ENCODE data around the gene PTPN1.
"Not testable (repeated sequence)": the region's sequence is repeated elsewhere in the genome, so short reads cannot be mapped to it uniquely, and the experiment has no call there.

The PTPN1 gene

DNA sequence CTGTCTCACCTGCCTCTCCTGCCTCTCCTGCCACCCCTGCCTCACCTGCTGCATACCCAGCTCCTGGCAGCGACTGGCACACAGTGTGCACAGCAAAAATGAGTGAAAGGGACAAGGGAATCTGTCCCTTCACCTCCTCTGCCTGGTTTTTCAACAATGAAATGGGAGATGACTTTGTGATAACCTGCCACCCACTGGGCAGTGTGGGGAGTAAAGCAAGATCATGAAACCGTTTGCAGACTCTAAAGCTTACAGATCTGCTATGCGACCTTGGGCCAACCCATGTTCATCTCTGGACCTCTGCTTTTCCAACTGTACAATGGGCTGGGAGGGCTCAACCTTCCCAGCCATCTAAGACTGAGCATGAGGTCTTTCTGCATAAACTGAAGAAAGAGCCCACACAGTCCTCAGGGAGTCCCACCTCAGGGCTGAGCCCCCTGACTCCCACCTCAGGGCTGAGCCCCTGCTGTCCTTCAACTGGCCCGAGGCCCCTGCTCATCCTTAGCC lies 100.1 kb downstream of the PTPN1 start:
- no peak for DNase-seq

DNA sequence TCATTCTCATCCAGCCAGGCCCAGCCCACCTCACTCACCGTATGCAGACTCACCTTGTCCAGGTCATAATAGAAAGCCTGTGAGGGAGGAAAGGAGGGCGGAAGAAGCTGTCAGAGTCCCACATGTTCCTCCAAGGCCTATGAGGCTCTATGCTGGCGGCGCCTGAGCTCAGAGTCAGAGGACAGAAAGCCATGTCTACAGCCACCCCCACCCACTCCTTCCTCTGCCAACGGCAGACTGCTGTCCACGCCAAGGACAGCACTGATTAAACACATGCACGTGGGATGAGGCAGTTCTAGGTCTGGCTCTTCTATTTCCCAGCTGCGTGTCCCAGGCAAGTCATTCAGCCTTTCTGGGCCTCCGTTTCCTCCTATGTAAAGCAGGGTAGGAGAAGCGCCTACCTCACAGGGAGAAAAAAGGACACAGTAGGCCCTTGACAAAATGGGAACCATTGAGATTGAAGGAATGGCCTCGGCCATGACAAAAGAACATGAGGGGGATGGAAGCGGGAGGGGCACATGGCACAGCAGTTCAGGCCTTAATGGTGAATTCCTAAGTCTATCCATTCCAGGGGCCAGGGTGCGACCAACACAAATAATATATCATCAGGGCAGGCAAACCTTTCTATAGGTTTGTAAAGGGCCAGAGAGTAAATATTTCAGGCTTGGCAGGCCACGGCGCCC lies 101.1 kb downstream of the PTPN1 start:
- DNase-seq: no peak

GRCh38 chr20:50613438-50614169 lies 103.4 kb downstream of the PTPN1 start:
- no peak for DNase-seq

DNA sequence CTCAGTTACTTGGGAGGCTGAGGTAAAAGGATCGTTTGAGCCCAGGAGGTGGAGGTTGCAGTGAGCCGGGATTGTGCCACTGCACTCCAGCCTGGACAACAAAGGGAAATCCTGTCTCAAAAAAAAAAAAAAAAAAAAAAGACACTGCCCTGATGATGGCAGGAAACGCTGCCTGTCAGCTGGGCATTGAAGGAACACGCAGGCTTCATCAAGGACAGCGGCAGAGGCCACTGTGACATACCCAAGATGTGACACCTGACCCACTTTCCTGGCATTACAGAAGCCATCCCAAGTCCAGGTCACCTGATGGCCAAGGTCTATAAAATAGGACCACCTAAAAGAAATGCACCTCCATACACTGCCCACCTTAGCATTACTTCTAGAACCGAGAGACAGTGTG lies 105.2 kb downstream of the PTPN1 start:
- DNase-seq: no peak

DNA sequence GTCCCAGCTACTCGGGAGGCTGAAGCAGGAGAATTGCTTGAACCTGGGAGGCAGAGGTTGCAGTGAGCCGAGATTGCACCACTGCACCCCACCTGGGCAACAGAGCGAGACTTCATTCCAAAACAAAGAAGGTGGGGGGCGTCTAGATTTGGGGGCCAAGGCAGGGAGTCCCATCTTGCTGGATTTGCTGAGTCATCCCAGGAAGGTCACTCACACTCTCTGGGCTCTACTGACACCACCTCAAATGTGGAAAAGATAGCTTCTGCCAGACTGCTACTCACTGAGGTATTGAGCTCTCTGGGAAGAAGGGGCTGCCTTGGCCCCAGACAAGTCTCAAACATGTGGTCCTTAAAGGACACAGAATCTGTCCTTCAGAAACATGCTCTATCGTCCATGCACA lies 106.8 kb downstream of the PTPN1 start:
- DNase-seq: no peak

DNA sequence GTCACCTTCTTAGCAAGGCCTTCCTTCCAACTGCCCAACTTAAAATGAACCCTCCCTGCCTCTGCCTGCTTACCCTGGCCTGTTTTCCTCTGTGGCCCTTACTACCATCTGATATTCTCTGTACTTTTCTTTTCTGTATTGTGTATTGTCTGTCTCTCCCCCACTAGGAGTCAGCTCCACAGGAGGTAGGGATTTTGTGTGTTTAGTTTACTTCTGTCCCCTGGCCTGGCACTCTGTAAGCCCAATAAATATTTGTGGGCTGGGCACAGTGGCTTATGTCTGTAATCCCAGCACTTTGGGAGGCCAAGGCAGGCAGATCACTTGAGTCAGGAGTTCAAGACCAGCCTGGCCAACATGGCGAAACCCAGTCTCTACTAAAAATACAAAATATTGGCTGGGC lies 108.4 kb downstream of the PTPN1 start:
- DNase-seq: no peak

GRCh38 chr20:50620459-50620858 lies 110.3 kb downstream of the PTPN1 start:
- not testable (repeated sequence) for DNase-seq

- DNase-seq: no peak
Measured at GRCh38 chr20:50621068-50621665, 111.0 kb downstream of the PTPN1 start.

- DNase-seq: peak; percentile 43
Measured at GRCh38 chr20:50624351-50625016, 114.3 kb downstream of the PTPN1 start.

GRCh38 chr20:50625986-50626677 lies 115.9 kb downstream of the PTPN1 start:
- no peak for DNase-seq

- DNase-seq: no peak
Measured at GRCh38 chr20:50627747-50628146, 117.6 kb downstream of the PTPN1 start.

- DNase-seq: peak; percentile 47
Measured at GRCh38 chr20:50628332-50628731, 118.1 kb downstream of the PTPN1 start.

DNA sequence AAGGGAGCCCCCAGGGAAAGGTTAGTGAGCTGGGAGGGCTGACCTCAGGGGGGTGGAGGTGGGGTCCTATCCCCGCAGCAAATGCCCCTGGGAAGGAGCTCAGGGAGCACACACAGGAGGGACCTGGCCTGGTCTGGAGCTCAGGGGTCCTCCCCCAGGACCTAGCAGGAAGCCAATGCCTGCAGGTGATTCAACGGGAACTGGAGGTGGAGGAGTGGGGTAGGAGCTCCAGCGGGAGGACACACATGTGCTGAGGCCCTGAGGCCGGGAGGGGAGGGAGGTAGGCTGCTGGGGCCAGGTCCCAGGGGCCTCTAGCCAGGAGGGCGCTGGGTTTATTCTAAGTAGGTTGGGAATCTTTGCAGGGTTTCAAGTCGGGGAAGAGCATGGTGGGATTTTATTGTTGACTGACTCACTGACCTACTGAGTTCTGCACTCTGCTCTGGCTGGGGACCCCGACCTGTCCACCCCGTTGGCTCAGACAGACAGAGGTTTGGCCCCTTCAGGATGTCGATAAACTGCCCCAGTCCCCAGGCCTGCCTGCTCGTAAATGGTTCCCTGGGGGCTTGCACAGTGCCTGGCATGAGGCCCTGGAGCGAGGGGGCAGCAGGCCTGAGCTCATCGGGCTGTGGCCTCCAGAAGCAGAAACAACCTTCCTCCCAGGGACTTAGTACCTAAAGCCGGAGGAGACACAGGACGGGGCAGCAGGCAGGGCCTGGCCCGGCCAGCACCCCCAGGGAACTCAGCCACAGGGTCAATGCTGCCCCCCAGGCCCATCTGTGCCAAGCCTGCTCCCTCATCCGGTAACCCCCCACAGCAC lies 118.9 kb downstream of the PTPN1 start:
- DNase-seq: no peak

DNA sequence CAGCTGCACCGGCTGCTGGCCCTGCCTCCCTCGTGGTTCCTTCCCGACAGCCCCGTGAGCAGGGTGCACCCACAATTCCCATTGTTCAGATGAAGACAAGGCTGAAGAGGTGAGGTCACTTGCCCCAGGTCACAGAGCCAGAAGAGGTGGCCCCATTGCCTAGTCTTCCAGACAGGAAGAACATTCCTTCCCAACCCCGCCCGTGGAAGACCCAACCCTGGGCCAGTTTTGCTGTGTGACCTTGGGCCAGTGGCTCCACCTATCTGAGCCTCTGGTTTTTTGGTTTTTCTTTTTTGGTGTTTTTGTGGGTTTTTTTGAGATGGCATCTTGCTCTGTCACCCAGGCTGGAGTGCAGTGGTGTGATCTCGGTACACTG lies 119.5 kb downstream of the PTPN1 start:
- no peak for DNase-seq

DNA sequence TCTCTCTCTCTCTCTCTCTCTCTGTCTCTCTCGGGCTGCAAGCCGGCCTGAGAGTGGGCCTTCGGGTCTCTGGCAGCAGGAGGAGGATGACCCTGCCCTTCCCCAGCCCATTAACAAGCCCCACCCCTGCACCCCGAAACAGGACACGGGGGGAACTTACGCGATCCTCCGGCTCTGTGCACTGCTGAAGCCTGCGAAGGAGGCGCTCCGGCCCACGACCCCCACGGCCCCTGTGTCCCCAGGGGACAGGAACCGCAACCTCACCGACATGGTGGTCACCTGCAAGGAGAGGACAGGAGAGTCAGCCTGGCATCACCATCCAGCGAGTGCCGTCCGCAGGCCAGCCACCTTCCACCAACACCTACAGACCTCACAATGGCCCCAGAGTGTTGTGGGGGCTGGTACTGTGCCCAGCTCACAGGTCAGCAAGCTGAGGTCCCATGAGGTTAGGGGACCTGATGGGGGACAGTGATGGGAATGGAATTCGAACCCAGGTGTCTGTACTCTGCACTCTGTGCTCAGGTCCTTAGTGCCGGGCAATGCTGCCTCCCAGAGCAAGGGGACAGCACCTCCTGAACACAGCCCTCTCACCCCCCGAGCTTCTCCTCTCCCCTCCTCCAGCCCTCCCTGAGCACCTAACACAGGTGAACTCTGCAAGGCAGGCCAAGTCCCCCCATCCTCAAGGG lies 120.5 kb downstream of the PTPN1 start:
- DNase-seq: no peak

DNA sequence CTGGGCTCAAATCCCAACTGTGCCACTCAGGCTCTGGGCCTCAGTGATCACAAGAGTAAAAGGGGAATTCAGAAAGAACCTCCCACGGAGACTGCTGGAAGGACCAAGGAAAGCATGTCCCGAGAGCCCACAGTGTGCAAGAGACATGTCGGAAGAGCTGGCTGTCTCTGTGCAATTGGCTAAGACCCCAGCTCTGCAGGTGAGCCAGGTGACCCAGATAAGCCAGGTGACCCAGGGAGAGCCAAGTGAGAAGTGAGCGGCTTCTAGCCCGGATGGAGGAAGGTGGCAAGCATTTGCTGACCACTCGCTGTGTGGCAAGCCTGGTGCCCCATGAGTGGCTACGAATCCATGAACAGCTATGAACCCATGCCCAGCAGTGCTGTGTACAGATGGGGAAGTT lies 122.1 kb downstream of the PTPN1 start:
- DNase-seq: no peak

- no peak for DNase-seq
Measured at GRCh38 chr20:50632701-50633100, 122.5 kb downstream of the PTPN1 start.

DNA sequence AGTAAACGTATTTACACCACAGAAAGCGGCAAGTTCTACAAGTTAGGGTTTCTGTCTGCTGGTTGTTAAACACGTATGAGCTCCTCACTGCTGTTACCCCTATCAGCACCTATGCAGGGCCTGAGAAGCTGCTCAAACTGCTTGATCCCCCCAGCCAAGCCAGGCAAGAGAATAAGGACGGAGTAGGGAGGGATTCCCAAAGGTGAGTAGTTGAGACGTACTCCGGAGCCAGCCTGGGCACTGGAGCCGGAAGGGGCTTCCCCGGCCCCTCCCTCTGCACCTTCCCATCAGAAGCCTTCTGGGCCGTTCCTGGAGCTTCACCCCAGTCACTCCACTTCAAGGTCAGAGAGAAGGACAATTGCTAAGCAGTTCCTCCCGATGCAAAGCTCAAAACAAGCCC lies 123.2 kb downstream of the PTPN1 start:
- no peak for DNase-seq

- no peak for DNase-seq
Measured at GRCh38 chr20:50634191-50634590, 124.0 kb downstream of the PTPN1 start.
